Neural cell (in vitro differentiated cells): ENCODE data around the gene SH3BGR. TPM values are rescaled to one million over a fixed set of nuclear protein-coding genes. Genes with fewer than 3 reads are reported as not detected.

Experiments used
- H2AFZ ChIP-seq: fragments of 200-600, 300-800 bp; sonication (generic), shearing (Covaris generic); 2 replicates; pipeline ENCODE4 v1.6.0; 2014; ENCODE audit warnings: low read depth, mild to moderate bottlenecking, antibody characterized with exemption, low read length, moderate library complexity
- H3F3A ChIP-seq: fragments of 200-600 bp; shearing (Covaris generic); 2 replicates; pipeline ENCODE4 v1.6.1; 2016; ENCODE audit warnings: mild to moderate bottlenecking, moderate library complexity, mixed read lengths, antibody characterized with exemption, low read length; ENCODE audit not compliant: insufficient read depth, poor library complexity, severe bottlenecking
- H3K27ac ChIP-seq: fragments of 200-600, 300-800 bp; sonication (generic), shearing (Covaris generic); 2 replicates; pipeline ENCODE4 v1.5.1; 2014; ENCODE audit warnings: mild to moderate bottlenecking, low read length, moderate library complexity
- H3K27me3 ChIP-seq: fragments of 300-800, 200-600 bp; sonication (generic), shearing (Covaris generic); 2 replicates; pipeline ENCODE4 v1.6.0; 2014; ENCODE audit warnings: mild to moderate bottlenecking, low read depth, low read length, moderate library complexity; ENCODE audit not compliant: insufficient read depth
- H3K36me3 ChIP-seq: fragments of 300-800, 200-600 bp; sonication (generic), shearing (Covaris generic); 2 replicates; pipeline ENCODE4 v1.5.1; 2014; ENCODE audit warnings: mild to moderate bottlenecking, antibody characterized with exemption, low read length, moderate library complexity; ENCODE audit not compliant: insufficient read depth
- H3K4me2 ChIP-seq: fragments of 300-800, 200-600 bp; sonication (generic), shearing (Covaris generic); 2 replicates; pipeline ENCODE4 v1.6.0; 2014; ENCODE audit warnings: mild to moderate bottlenecking, low read length
- H3K4me3 ChIP-seq: fragments of 300-800, 200-600 bp; sonication (generic), shearing (Covaris generic); 2 replicates; pipeline ENCODE4 v1.5.1; 2014; ENCODE audit warnings: mild to moderate bottlenecking, low read length, moderate library complexity
- H3K79me2 ChIP-seq: fragments of 200-600 bp; shearing (Covaris generic); replicated peaks from 2 replicates; pipeline ENCODE4 v1.6.0; 2014; ENCODE audit warnings: mild to moderate bottlenecking, low read length, moderate library complexity; ENCODE audit not compliant: insufficient read depth
- H3K9ac ChIP-seq: fragments of 300-800, 200-600 bp; sonication (generic), shearing (Covaris generic); 2 replicates; pipeline ENCODE4 v1.6.1; 2016; ENCODE audit warnings: mild to moderate bottlenecking, low read length, mixed read lengths
- H3K9me2 ChIP-seq: fragments of 200-600 bp; shearing (Covaris generic); 2 replicates; pipeline ENCODE4 v1.6.1; 2016; ENCODE audit warnings: mild to moderate bottlenecking, low read length, mixed read lengths; ENCODE audit not compliant: insufficient read depth
- H3K9me3 ChIP-seq: fragments of 200-600, 300-800 bp; sonication (generic), shearing (Covaris generic); 2 replicates; pipeline ENCODE4 v1.6.1; 2016; ENCODE audit warnings: mild to moderate bottlenecking, mixed run types, low read length, moderate library complexity, mixed read lengths
- H4K20me1 ChIP-seq: fragments of 200-600 bp; shearing (Covaris generic); 2 replicates; pipeline ENCODE4 v1.6.1; 2016; ENCODE audit warnings: mild to moderate bottlenecking, mixed run types; ENCODE audit not compliant: insufficient read depth
- CTCF ChIP-seq: fragments of 450-650 bp; IDR thresholded peaks from 2 replicates; pipeline ENCODE4 v1.5.1; 2014; ENCODE audit warnings: antibody characterized with exemption, mild to moderate bottlenecking, moderate library complexity; ENCODE audit not compliant: poor library complexity, severe bottlenecking
- EP300 ChIP-seq: fragments of 450-650 bp; conservative IDR thresholded peaks from 2 replicates; pipeline ENCODE4 v1.6.1; 2014; ENCODE audit warnings: antibody characterized with exemption, mild to moderate bottlenecking, moderate library complexity; ENCODE audit not compliant: poor library complexity, severe bottlenecking
- EZH2 ChIP-seq: fragments of 200-600, 300-800 bp; shearing (Covaris generic), sonication (generic); IDR thresholded peaks from 2 replicates; pipeline ENCODE4 v1.6.1; 2014; ENCODE audit warnings: antibody characterized with exemption, low read length, borderline replicate concordance, mild to moderate bottlenecking; ENCODE audit not compliant: insufficient read depth, poor library complexity, severe bottlenecking
- MXI1 ChIP-seq: fragments of 450-650 bp; conservative IDR thresholded peaks from 2 replicates; pipeline ENCODE4 v1.6.1; 2014; ENCODE audit warnings: antibody characterized with exemption, mild to moderate bottlenecking; ENCODE audit not compliant: poor library complexity, severe bottlenecking
- POLR2AphosphoS5 ChIP-seq: IDR thresholded peaks from 2 replicates; pipeline ENCODE4 v1.6.1; 2012
- RAD21 ChIP-seq: fragments of 450-650 bp; conservative IDR thresholded peaks from 2 replicates; pipeline ENCODE4 v1.6.1; 2014; ENCODE audit warnings: antibody characterized with exemption, mild to moderate bottlenecking, moderate library complexity
- REST ChIP-seq: IDR thresholded peaks from 2 replicates; pipeline ENCODE4 v1.6.1; 2012; ENCODE audit warnings: borderline replicate concordance
- SMC3 ChIP-seq: fragments of 450-650 bp; conservative IDR thresholded peaks from 2 replicates; pipeline ENCODE4 v1.6.1; 2014; ENCODE audit warnings: antibody characterized with exemption, mild to moderate bottlenecking, moderate library complexity; ENCODE audit not compliant: poor library complexity
- TAF1 ChIP-seq: IDR thresholded peaks from 2 replicates; pipeline ENCODE4 v1.6.1; 2012; ENCODE audit warnings: low read depth
- polyA plus RNA-seq: library from polyadenylated mRNA; depleted of rRNA; stranded (reverse); fragments of >200 nt; gene quantifications from 2 replicates; pipeline ENCODE4 v1.2.3, GENCODE V29; 2014

SH3BGR gene
- polyA plus RNA-seq, 1 donor from 2014 or later: 13.8 TPM

GRCh38 chr21:39456665-39457064, 4.9 kb downstream of the SH3BGR start:
- Histone ChIP-seq H2AFZ (no peak overlapping the region), H3K79me2 (no peaks in the 10 kb centered on the region), H3F3A (no peaks in the 10 kb centered on the region), H3K9me3 (no peaks in the 10 kb centered on the region), H4K20me1 (no peaks in the 10 kb centered on the region), H3K36me3 (no peaks in the 10 kb centered on the region), H3K27ac (no peak overlapping the region), H3K9ac (no peak overlapping the region), H3K4me3 (no peak overlapping the region), H3K27me3 (no peaks in the 10 kb centered on the region), H3K9me2 (no peaks in the 10 kb centered on the region), H3K4me2 (no peak overlapping the region)
- TF ChIP-seq MXI1 (no peak), CTCF (no peak), EZH2 (no peak), SMC3 (no peak), RAD21 (no peak), EP300 (no peak), REST (no peak), POLR2AphosphoS5 (no peak), TAF1 (no peak)

GRCh38 chr21:39461419-39461818, 9.6 kb downstream of the SH3BGR start:
- Histone ChIP-seq H3F3A (no peaks in the 10 kb centered on the region), H2AFZ (no peak overlapping the region), H3K9ac (no peak overlapping the region), H4K20me1 (no peaks in the 10 kb centered on the region), H3K79me2 (no peaks in the 10 kb centered on the region), H3K4me3 (no peak overlapping the region), H3K36me3 (no peaks in the 10 kb centered on the region), H3K9me3 (no peaks in the 10 kb centered on the region), H3K27ac (no peak overlapping the region), H3K27me3 (no peaks in the 10 kb centered on the region), H3K9me2 (no peaks in the 10 kb centered on the region), H3K4me2 (no peak overlapping the region)
- TF ChIP-seq EP300: no peak

- Histone ChIP-seq H2AFZ (no peak overlapping the region), H3K36me3 (no peaks in the 10 kb centered on the region), H3K4me2 (no peak overlapping the region), H3F3A (no peaks in the 10 kb centered on the region), H3K9ac (no peak overlapping the region), H3K9me3 (no peaks in the 10 kb centered on the region), H3K4me3 (no peak overlapping the region), H3K27me3 (no peaks in the 10 kb centered on the region), H3K79me2 (no peaks in the 10 kb centered on the region), H3K27ac (no peak overlapping the region), H3K9me2 (no peaks in the 10 kb centered on the region), H4K20me1 (no peaks in the 10 kb centered on the region)
- no peak for TF ChIP-seq REST
- no peak for TF ChIP-seq CTCF
- no peak for TF ChIP-seq MXI1
- no peak for TF ChIP-seq EZH2
- no peak for TF ChIP-seq RAD21
- TF ChIP-seq TAF1: no peak
- TF ChIP-seq EP300: no peak
- TF ChIP-seq SMC3: no peak
- no peak for TF ChIP-seq POLR2AphosphoS5
These were observed 11.5 kb downstream of the SH3BGR start for GRCh38 chr21:39463308-39463707.
